SK-N-SH (cell line): ENCODE results near the gene SWI5. TPM values are rescaled to one million over a fixed set of nuclear protein-coding genes. Genes with fewer than 3 reads are reported as not detected.

Experiments used
- CTCF ChIA-PET: fragments of 300-600, 350-600 bp; formaldehyde crosslinking; extraction: SDS; loops from one replicate; lab custom pipeline; 2021; lab: Yijun Ruan, JAX
- POLR2A ChIA-PET: fragments of 350-600 bp; sonication (Branson Sonifier 250); formaldehyde crosslinking; extraction: SDS; loops from one replicate; lab custom pipeline; 2020; ENCODE audit warnings: antibody characterized with exemption, inconsistent platforms; lab: Yijun Ruan, JAX
- DNase-seq: peaks from one replicate; pipeline ENCODE4 v3.0.0; 2012
- H2AFZ ChIP-seq: fragments of 200-600 bp; sonication (generic); 2 replicates; pipeline ENCODE4 v1.8.1; 2016; ENCODE audit warnings: antibody characterized with exemption, mild to moderate bottlenecking, low read depth
- H3F3A ChIP-seq: fragments of 200-600 bp; sonication (generic); replicated peaks from 2 replicates; pipeline ENCODE3; 2016; ENCODE audit warnings: antibody characterized with exemption, mild to moderate bottlenecking; ENCODE audit not compliant: insufficient read depth
- H3K27ac ChIP-seq, 2 experiments: fragments of 200-500 bp in 1 of 2; fragments of 200-600 bp in 1 of 2; sonication (Bioruptor generic) in 1 of 2; sonication (generic), shearing (Covaris generic) in 1 of 2; 2 replicates each; pipeline versions ENCODE4 v1.5.1 to v1.6.1; 2014 to 2016; ENCODE audit warnings: low read depth in 2 of 2, inconsistent platforms in 1 of 2, low read length in 1 of 2, mild to moderate bottlenecking in 1 of 2, mixed read lengths in 1 of 2
- H3K27me3 ChIP-seq: fragments of 200-600 bp; sonication (generic), shearing (Covaris generic); 2 replicates; pipeline ENCODE4 v1.6.1; 2016; ENCODE audit warnings: mixed run types; ENCODE audit not compliant: insufficient read depth
- H3K36me3 ChIP-seq, 2 experiments: fragments of 200-500 bp in 1 of 2; fragments of 200-600 bp in 1 of 2; sonication (Bioruptor generic) in 1 of 2; sonication (generic) in 1 of 2; replicated peaks in 1 of 2; 2 replicates each; pipeline versions ENCODE3 to v1.5.1; 2014 to 2016; ENCODE audit warnings: low read length in 1 of 2, mild to moderate bottlenecking in 1 of 2; ENCODE audit not compliant: insufficient read depth in 2 of 2, control insufficient read depth in 1 of 2
- H3K4me1 ChIP-seq, 2 experiments: fragments of 200-500 bp in 1 of 2; fragments of 200-600 bp in 1 of 2; sonication (Bioruptor generic) in 1 of 2; sonication (generic), shearing (Covaris generic) in 1 of 2; 2 replicates each; pipeline versions ENCODE4 v1.5.1 to v1.6.1; 2014 to 2016; ENCODE audit warnings: low read depth in 1 of 2, low read length in 1 of 2, mixed run types in 1 of 2; ENCODE audit not compliant: insufficient read depth in 2 of 2, control insufficient read depth in 1 of 2
- H3K4me2 ChIP-seq: fragments of 200-600 bp; sonication (generic), shearing (Covaris generic); 2 replicates; pipeline ENCODE4 v1.6.1; 2017; ENCODE audit warnings: mixed run types
- H3K4me3 ChIP-seq, 2 experiments: fragments of 200-500 bp in 1 of 2; fragments of 200-600 bp in 1 of 2; sonication (Bioruptor generic) in 1 of 2; sonication (generic), shearing (Covaris generic) in 1 of 2; 2 replicates each; pipeline versions ENCODE4 v1.5.1 to v1.8.1; 2014 to 2016; ENCODE audit warnings: low read depth in 2 of 2, inconsistent platforms in 1 of 2, low read length in 1 of 2, mild to moderate bottlenecking in 1 of 2, mixed read lengths in 1 of 2, moderate library complexity in 1 of 2
- H3K79me2 ChIP-seq: fragments of 200-600 bp; sonication (generic); 2 replicates; pipeline ENCODE4 v1.8.1; 2017; ENCODE audit warnings: mild to moderate bottlenecking; ENCODE audit not compliant: insufficient read depth
- H3K9ac ChIP-seq: fragments of 200-600 bp; sonication (generic); 2 replicates; pipeline ENCODE4 v1.6.1; 2017; ENCODE audit warnings: mixed run types
- H3K9me2 ChIP-seq: fragments of 200-600 bp; sonication (generic); 2 replicates; pipeline ENCODE4 v1.6.1; 2017; ENCODE audit warnings: mixed run types
- H3K9me3 ChIP-seq: fragments of 200-600 bp; sonication (generic); 2 replicates; pipeline ENCODE4 v1.6.1; 2017; ENCODE audit warnings: mixed run types, mild to moderate bottlenecking, moderate library complexity
- H4K20me1 ChIP-seq: fragments of 200-600 bp; sonication (generic); 2 replicates; pipeline ENCODE4 v1.6.1; 2017; ENCODE audit warnings: mild to moderate bottlenecking, mixed run types; ENCODE audit not compliant: insufficient read depth
- EP300 ChIP-seq, 2 experiments: IDR thresholded peaks; 2 replicates each; pipeline versions ENCODE4 v1.4.0 to v1.6.1; 2012; ENCODE audit warnings: borderline replicate concordance in 1 of 2, low read depth in 1 of 2, low read length in 1 of 2
- GATA2 ChIP-seq: sonication (generic); formaldehyde crosslinking; IDR thresholded peaks from 2 replicates; pipeline ENCODE4 v1.5.0; 2020; ENCODE audit warnings: mild to moderate bottlenecking, missing genetic modification reagents
- MXI1 ChIP-seq: IDR thresholded peaks from 2 replicates; pipeline ENCODE4 v1.6.1; 2012; ENCODE audit warnings: mild to moderate bottlenecking, low read depth, low read length, improper control_type of control experiment
- NFIC ChIP-seq: IDR thresholded peaks from 2 replicates; pipeline ENCODE4 v1.4.0; 2012; ENCODE audit warnings: borderline replicate concordance
- PBX3 ChIP-seq: IDR thresholded peaks from 2 replicates; pipeline ENCODE4; 2012
- RFX5 ChIP-seq: IDR thresholded peaks from 2 replicates; pipeline ENCODE4 v1.6.1; 2012; ENCODE audit warnings: mild to moderate bottlenecking, improper control_type of control experiment, low read length
- RXRA ChIP-seq: IDR thresholded peaks from 2 replicates; pipeline ENCODE4 v1.4.0; 2012; ENCODE audit warnings: low read depth, mild to moderate bottlenecking, borderline replicate concordance
- TAF1 ChIP-seq: IDR thresholded peaks from 2 replicates; pipeline ENCODE4 v1.6.1; 2012; ENCODE audit warnings: low read depth, mild to moderate bottlenecking, low read length, moderate library complexity, borderline replicate concordance
- TCF12 ChIP-seq: IDR thresholded peaks from 2 replicates; pipeline ENCODE4 v1.4.0; 2012
- USF2 ChIP-seq: fragments of 150-350 bp; IDR thresholded peaks from 2 replicates; pipeline ENCODE4 v1.6.1; 2017; ENCODE audit warnings: antibody characterized with exemption, low read length, low read depth, borderline replicate concordance
- YY1 ChIP-seq: IDR thresholded peaks from 2 replicates; pipeline ENCODE4 v1.4.0; 2012; ENCODE audit warnings: low read depth, mild to moderate bottlenecking
- ZBTB33 ChIP-seq: IDR thresholded peaks from 2 replicates; pipeline ENCODE4 v1.4.0; 2012; ENCODE audit warnings: low read depth, borderline replicate concordance
- WGBS: methylation state at CpG from one replicate; pipeline ENCODE4 v1.1.6; 2017; ENCODE audit warnings: low lambda C conversion rate; 5-methylcytosine and 5-hydroxymethylcytosine counted together
- polyA plus RNA-seq, 3 experiments: library from polyadenylated mRNA; depleted of rRNA; stranded (reverse); fragments of >200 nt; gene quantifications; 2 replicates each; pipeline ENCODE4 v1.2.3, GENCODE V29; 2012

Gene SWI5
- polyA plus RNA-seq, 1 of the 3 experiments (the other 2 are of a cell fraction): 84.1 TPM

GRCh38 chr9:128232528-128233428 is 43.3 kb upstream of the SWI5 start:
- DNase-seq: no peak
- no peak for TF ChIP-seq NFIC
- no peak for TF ChIP-seq ZBTB33
- no peaks in the 10 kb centered on the region for H3K27me3 ChIP-seq
- H3K9ac ChIP-seq: no peak overlapping the region
- POLR2A ChIA-PET: interaction anchor here (1.0 kb wide), 1 partner anchor 17 kb away, joined by 3 read pairs; no protein-coding TSS in a partner anchor
- no peaks in the 10 kb centered on the region for H3K9me2 ChIP-seq
- H3K27ac ChIP-seq: no peak overlapping the region
- WGBS: 92% methylated on average over 11 of the region's 22 CpGs
- no peaks in the 10 kb centered on the region for H3F3A ChIP-seq
- H2AFZ ChIP-seq: no peak overlapping the region
- CTCF ChIA-PET: interaction anchor here (0.9 to 1.5 kb wide), 4 partner anchors 8 to 29 kb away, joined by 3 to 5 read pairs (median 4); partner anchors contain the start of gene DNM1
- no peaks in the 10 kb centered on the region for H3K9me3 ChIP-seq
- H3K4me1 ChIP-seq: no peaks in the 10 kb centered on the region
- peaks cover 0 to 9% of the 10 kb centered on the region in 2 experiments for H3K36me3 ChIP-seq
- no peaks in the 10 kb centered on the region for H3K79me2 ChIP-seq
- no peaks in the 10 kb centered on the region for H4K20me1 ChIP-seq
- H3K4me2 ChIP-seq: no peak overlapping the region
- H3K4me3 ChIP-seq: no peak overlapping the region

GRCh38 chr9:128233817-128234406 is 42.2 kb upstream of the SWI5 start:
- no peak for DNase-seq
- H3K9me2 ChIP-seq: no peaks in the 10 kb centered on the region
- ChIA-PET POLR2A (no interaction called here), CTCF (interaction anchor here (0.9 to 1.5 kb wide), 2 partner anchors 21 to 30 kb away, joined by 3 to 5 read pairs; partner anchors contain the start of gene DNM1)
- no peaks in the 10 kb centered on the region for H3F3A ChIP-seq
- no peaks in the 10 kb centered on the region for H3K4me1 ChIP-seq
- TF ChIP-seq EP300 (IDR thresholded peaks at IDR 0.05; ENCODE audit: borderline replicate concordance in 1 of 2, low read depth in 1 of 2, low read length in 1 of 2) (no peak), USF2 (no peak), MXI1 (no peak), PBX3 (no peak), RXRA (no peak), NFIC (no peak), TCF12 (no peak), GATA2 (CRISPR knock-in tag) (no peak), TAF1 (no peak), YY1 (no peak), RFX5 (no peak)
- no peak overlapping the region for H3K4me3 ChIP-seq
- H3K27me3 ChIP-seq: no peaks in the 10 kb centered on the region
- peaks cover 0 to 9% of the 10 kb centered on the region in 2 experiments for H3K36me3 ChIP-seq
- H3K9me3 ChIP-seq: no peaks in the 10 kb centered on the region
- no peak overlapping the region for H3K27ac ChIP-seq
- H3K9ac ChIP-seq: no peak overlapping the region
- no peak overlapping the region for H3K4me2 ChIP-seq
- no peaks in the 10 kb centered on the region for H3K79me2 ChIP-seq
- no peaks in the 10 kb centered on the region for H4K20me1 ChIP-seq
- no peak overlapping the region for H2AFZ ChIP-seq
- 96% methylated on average over 15 of the region's 28 CpGs for WGBS
